ENCODE results near the gene DHRS7B.
A peak's percentile ranks its signal among the peaks of the same experiment; 100 is the strongest.
"Not testable (repeated sequence)": the region's sequence is repeated elsewhere in the genome, so short reads cannot be mapped to it uniquely, and the experiment has no call there.

The DHRS7B gene

DNA sequence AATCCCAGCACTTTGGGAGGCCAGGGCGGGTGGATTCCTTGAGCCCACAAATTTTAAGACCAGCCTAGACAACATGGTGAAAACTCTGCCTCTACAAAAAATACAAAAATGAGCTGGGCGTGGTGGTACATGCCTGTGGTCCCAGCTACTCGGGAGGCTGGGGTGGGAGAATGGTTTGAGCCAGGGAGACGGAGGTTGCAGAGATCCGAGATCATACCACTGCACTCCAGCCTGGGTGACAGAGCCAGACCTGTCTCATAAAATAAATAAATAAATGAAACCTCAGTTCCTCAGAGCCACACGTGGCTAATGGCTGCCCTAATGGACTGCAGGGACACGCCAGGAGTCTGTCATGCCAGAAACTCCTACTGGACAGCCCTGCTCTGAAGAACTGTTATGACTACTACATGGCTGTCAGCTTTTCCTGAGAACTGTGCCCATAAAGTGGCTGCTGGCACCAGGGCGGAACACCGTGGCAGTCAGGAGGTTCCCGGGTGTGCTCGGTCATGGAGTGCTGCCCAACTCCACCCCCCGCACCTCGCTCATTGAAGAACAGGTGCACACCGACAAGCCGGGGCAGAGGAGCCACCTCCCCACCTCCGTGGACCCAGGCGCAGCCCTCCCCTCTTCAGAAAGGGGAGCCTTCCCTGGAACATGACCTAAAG, 82.9 kb downstream of the DHRS7B start:
- no peak for DNase-seq (ENCODE audit: low read depth in 2 of 2)

DNA sequence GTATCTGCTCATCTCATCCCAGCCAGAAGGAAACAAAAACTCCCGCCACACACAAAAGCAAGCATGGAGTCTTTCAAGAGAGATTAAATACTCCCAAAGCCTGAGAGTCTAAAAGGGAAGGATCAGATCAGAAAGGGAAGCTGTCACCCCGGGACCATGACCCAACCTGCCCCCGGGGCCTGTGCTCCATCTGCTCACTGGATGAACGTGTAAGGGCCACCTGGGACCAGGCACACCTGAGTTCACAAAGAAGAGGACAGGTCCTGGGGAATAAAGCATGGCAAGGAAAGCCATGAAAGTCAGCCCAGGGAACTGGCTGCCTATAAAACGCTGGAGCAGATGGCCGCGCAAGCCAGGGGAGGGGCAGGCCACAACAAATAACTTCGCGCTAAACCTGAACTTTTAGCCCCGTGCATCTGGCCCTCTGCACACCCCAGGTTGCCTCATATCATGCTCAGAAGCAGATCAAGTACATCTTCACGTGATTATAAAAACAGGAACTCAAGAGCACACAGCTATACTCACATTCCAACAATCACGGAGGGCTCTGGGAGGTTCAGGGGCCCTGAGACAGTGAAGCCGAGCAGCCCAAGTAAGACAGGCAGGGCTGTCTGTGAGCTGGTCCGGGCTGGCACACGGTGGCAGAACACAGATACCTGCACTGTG, 83.8 kb downstream of the DHRS7B start:
- no peak for DNase-seq (ENCODE audit: low read depth in 2 of 2)

DNA sequence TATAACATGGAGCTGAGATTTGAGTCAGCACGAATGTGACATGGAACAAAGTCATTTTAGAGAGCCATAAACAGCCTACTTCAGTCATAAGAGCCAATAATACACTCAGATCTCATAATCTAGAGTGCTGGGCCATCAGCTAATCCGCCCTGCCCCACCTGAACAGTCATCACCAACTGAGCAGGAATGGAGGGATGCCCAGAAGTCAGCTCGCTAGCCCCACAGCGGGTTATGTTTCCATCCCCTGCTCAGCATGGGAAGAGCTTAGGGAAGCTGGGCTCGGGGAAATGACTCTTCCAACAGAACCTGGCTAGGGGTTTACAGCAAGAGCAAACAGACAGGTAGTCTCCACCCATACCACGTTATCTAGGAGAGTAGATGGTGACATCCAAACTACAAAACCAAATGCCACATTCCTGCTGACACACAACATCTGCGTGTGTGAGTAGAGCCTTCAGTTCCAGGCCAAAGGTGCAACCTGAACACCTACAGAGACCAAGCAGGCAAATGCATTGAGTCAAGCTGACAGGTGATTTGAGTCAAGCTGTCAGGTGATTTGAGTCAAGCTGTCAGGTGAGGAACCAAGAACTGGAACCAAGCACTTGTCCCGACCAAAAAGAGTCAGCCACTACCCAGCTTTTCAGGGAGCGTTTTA, 85.2 kb downstream of the DHRS7B start:
- no peak for DNase-seq (ENCODE audit: low read depth in 2 of 2)

DNA sequence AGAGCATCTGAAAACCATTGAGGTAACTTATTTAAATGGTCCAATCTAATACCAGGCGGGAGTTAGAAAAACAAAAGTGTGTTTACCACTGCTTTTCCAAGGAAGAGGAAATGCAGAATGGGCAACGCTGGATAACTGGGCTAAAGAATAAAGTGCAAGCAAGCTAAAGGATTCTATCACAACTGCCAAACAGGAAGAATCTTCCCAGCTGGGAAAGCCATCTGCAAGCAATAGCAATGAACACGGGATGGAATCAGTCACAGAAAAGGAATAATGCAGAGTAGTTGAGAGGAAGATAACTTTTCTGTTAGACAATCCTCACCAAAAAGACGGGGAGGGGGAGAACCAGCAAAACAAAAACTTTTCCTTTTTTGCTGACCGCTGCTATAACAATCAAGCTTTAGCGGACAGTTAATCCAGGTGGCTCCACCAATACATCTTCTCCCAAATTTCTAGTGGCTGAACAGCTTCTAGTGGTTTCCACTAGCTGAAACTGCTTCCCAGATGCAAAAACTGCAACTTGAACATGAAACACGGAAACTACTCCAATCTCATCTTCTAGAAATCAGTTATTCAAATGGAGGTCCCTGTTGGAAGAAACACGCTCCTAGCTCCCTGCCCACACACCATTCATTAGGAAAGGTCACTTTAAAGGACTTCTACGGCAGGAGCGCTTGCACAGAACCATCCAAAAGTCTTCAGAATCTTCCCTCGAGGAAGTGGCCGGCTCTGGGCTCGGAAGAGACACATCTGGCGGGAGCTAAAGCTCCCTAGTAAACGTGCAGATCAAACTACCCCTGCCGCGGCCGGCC, 86.3 kb downstream of the DHRS7B start:
- no peak for DNase-seq (ENCODE audit: low read depth in 2 of 2)

DNA sequence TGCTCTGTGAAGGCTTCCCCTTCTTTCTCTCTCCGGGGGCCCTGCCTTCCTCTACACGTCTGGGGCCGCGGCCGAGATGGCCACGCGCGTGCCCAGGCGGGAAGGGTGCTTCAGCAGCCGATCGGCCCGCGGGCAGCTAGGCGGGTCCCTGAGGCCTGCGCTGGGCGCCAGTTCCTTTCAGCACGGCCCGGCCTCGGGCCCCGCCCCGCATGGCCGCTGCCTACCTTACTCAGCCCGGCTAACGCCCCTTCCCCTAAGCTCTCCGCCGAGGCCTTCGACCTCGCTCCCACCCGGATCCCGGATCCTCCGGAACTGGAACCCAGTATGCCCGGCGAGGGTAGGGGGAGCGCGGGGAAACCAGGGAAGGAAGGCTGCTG, 86.9 kb downstream of the DHRS7B start:
- peak in 1 of 2 donors; percentile 19 for DNase-seq (ENCODE audit: low read depth in 2 of 2)

DNA sequence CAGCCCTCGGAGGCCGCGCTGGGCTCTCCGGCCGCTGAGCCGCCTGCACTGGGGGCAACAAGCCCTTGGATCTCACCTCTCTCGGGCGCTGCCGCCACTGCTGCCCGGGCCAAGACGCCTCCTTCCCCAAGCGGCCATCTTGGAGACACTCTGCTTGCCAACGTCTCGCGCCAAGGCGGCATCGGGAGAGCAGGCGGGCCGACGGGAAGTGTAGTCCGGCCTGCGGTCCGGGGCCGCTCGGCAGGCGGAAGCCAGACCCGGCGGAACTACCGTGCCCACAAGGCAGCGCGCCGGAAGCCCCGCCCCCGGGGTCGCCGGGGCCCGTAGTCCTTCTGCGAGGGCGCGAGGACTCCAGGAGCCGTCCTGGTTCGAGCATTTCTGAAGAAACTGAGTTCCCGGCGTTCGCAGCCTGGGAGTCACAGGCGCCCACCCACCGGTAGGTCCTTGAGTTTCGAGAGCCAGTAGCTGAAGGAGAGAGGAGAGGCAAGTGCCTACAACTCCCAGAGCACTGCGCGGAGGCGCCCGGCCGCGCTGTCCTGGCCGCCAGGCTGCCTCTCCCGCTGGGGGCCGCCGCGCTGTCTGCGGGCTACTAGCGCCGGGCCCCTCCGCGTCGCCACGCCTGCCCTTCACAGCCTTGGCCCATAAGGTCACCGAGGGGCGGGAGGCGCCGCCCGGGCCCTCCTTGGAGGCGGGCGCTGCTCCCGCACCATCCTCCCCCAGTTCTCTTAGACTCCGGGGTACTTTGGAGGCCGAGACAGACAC, 87.4 kb downstream of the DHRS7B start, which contains the start of gene TMEM11:
TMEM11 (minus strand) TSS at position 147 of the 762 bp plus-strand sequence; CDS start at position 138, 9 bp downstream.
- peak; percentile 94 to 95 for DNase-seq (ENCODE audit: low read depth in 2 of 2)

DNA sequence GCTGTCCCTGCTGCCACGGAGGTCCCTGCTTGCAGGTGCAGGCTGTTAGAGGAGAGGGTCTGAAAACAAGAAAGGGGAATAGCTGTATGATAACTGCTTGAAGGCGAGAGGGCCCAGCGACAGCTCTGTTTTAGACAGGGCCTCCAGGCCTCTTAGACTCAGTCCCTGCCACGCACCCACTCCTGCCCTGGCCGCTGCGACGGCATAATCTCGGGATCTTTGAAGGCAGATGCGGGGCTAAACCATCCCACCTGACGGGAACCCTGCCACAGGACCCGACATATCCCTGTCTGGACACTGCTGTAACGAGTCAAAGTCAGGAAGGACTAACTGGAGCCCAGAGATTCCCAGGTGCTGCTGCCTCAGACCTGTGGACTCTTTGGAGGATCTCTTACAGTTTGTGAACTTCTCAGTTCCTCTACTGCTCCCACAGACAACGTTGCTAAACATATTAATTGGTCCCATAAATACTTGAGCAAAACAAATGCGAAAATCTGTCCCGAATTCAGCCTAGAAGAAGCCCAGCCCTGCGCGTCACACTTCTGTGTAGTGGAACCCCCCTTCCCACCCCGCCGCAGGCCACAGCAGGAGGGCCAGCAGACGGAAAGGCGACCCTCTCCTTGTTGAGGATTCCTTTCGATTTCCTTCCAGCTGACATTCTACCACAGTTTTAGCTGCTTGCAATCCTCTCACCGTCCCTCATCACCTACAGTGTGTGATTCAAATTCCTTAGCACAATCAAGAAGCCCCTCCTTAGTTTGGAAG, 88.2 kb downstream of the DHRS7B start:
- DNase-seq (ENCODE audit: low read depth in 2 of 2), result no peak

DNA sequence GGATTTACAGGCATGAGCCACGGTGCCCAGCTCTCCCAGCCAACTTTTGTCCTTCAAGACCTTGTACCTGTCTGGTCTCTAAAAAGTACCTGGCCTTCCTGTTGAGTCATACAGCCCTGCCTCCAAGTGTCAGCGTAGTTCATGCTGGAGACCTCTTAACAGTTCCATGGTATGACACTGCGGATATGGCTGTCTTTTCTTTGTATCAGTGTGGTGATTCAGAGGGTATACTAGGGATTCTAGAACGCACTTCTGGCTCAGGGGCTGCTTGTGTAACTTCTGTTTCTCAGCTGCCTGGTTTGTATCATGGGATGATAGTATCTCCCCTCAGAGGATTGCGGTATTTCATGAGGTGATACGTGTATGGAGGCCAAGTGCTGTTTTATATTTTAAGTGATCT, 89.2 kb downstream of the DHRS7B start:
- DNase-seq (ENCODE audit: low read depth in 2 of 2), result no peak

DNA sequence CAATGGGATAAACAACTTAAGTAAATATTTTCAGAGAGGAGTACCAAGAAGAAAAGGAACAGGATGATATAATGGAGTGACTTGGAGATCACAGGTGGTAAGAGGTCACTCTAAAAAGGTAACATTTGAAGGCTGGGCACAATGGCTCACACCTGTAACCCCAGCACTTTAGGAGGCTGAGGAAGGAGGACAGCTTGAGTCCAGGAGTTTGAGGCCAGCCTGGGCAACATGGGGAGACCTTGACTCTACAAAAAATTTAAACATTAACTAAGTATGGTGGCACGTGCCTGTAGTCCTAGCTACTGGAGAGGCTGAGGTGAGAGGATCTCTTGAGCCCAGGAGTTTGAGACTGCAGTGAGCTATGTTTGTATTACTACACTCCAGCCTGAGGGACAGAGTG, 90.6 kb downstream of the DHRS7B start:
- DNase-seq (ENCODE audit: low read depth in 2 of 2), result no peak

DNA sequence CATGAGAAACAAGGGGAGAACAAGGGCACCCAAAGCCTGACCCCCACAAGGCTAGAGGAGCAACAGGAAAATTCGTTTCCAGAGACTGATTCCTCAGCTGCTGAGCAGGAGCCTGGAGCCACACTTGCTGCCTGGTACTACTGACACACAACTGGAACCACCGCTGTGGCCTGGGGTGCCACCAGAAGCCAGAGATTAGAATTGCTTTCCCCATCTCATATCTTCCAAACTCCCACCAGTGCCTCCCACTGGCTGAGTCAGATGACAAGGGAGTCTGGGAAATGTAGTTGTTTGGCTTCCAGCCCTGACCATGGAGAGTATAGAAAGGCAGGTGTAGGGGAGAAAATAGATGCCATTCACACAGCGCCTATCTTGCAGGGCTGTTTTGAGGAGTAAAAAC, 91.3 kb downstream of the DHRS7B start:
- DNase-seq (ENCODE audit: low read depth in 2 of 2), result peak; percentile 22 to 56

DNA sequence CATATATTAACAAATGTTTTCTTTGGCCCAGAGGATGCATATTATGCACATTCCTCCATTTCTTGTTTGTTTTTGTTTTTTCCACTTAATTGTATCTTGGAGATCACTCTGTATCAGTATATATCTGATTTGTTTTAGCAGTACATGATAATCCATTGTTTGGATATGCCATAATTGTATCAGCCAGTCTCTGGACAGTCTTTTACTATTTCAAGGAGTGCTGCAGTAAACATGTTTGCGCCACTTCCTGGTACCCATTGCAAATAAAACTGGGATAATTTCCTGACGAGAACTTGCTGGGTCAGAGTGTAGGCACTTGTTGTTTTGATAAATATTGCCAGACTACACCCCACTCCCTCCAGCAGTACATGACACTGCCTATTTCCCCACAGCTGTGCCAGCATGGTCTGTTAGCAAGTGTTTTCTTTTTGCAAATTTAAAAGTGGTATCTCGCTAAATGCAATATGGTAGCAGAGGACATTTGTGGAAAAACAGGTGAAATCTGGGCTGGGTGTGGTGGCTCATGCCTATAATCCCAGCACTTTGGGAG, 92.1 kb downstream of the DHRS7B start:
- DNase-seq (ENCODE audit: low read depth in 2 of 2), result no peak

DNA sequence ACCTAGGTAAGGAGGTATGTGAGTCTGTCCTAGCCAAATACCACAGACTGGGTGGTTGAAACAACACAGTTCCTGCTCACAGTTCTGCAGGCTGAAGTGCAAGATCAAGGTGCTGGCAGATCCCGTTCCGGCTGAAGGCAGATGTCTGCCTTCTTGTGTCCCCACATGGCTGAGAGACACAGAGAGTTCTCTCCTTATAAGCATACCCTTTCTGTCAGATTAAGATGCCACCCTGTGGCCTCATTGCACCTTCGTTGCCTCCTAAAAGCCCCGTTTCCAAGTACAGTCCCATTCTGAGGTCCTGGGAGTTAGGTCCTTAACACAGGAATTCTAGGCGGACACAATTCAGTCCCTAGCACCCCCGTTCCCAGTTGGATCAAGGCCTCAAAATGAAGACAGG, 96.3 kb downstream of the DHRS7B start:
- no peak for DNase-seq (ENCODE audit: low read depth in 2 of 2)

DNA sequence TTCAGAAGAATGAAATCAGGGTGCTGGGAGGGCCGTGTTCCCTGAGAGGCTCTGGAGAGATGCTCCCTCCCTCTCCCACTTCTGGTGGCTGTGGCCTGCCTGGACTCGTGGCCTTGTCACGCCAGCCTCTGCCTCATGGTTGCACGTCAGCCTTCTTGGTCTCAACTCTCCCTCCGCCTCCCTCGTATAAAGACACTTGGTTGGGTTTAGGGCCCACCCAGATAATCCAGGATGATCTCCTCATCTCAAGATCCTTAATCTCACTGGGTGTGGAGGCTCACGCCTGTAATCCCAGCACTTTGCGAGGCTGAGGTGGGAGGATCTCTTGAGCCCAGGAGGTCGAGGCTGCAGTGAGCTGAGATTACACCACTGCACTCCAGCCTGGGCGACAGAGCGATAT, 100.5 kb downstream of the DHRS7B start:
- DNase-seq (ENCODE audit: low read depth in 2 of 2), result not testable (repeated sequence)

DNA sequence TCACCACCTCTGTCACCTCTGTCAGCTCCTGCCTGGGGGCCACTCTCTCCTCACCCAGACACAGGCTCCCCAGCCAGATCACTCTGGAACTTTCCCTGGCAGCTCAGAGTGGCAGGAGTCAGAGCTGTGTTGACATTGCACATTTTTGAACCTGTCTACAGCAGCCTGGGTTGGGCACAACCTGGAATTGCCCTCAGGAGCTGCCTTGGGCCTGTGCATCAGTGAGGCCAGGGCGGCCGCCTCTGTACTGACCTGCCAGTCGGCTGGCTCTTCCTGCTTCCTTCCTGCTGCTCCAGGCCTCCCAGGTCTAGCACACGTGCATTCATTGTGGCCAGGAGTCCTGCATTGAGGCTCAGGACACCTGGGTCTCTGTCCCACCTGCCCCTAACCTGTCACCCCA, 101.3 kb downstream of the DHRS7B start:
- no peak for DNase-seq (ENCODE audit: low read depth in 2 of 2)

DNA sequence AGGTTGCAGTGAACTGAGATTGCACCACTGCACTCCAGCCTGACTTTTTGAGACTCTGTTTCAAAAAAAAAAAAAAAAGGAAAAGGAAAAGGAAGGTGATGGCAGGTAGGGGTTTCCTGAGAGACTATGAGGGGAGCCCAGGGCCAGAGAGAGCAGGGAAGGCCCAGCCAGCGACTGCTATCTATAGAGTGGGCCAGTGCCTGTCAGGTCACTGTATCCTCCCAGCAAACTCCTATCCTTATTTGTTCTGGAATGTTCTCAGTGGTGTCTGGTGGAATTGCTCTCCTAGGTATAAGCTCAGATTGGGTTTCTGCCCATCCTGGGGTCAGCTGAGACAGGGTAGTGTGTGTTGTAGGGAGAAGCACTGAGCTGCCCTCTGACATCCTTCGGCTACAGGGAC, 102.1 kb downstream of the DHRS7B start:
- no peak for DNase-seq (ENCODE audit: low read depth in 2 of 2)

DNA sequence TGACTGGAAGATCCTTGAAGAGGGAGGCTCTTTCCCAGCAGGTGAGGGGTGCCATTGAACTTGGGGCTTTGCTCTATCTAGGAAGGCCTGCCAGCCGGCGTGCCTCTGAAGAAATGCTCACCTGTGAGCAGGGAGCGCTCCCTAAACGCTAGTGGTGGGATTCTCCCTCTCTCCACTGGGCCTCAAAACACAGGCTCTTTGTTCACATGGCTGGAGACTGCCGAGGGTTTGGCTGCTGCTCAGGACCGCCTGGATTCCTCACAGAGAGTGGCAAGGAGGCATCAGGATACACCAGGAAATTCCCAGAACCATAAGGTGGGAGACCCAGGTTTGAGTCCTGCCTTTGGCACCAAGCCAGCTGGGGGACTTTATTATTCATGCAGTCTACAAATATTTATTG, 104.8 kb downstream of the DHRS7B start:
- no peak for DNase-seq (ENCODE audit: low read depth in 2 of 2)

DNA sequence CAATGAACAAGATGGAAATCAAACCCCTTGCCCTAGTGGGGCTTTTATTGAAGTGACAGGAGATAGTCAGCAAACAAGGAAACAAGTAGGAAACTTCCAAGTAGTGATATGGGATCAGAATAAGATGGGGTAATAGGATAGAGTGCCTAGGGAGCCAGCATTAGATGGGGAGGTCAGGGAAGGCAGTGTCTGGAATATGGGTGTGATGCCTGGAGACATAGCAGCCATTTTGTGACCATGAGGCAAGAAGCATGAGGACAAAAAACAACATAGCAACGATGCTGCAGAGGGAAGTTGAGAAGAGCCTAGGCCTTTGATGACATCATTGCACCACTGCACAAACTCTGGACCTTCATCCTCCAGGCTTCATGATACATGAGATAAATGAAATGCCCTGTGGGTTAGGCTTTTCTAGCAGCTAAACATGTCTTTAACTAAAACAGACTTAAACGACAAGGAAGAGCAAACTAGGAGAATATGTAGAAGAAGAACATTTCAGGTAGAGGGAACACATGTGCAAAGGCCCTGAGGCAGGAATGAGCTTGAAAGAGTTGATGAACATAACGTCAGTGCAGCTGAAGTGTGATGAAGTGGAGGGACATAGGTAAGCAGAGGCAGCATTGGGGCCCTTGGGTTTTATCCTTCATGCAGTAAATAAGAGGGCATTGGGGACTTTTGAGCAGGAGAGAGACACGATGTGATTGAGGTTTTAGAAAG, 105.4 kb downstream of the DHRS7B start:
- DNase-seq (ENCODE audit: low read depth in 2 of 2), result no peak

DNA sequence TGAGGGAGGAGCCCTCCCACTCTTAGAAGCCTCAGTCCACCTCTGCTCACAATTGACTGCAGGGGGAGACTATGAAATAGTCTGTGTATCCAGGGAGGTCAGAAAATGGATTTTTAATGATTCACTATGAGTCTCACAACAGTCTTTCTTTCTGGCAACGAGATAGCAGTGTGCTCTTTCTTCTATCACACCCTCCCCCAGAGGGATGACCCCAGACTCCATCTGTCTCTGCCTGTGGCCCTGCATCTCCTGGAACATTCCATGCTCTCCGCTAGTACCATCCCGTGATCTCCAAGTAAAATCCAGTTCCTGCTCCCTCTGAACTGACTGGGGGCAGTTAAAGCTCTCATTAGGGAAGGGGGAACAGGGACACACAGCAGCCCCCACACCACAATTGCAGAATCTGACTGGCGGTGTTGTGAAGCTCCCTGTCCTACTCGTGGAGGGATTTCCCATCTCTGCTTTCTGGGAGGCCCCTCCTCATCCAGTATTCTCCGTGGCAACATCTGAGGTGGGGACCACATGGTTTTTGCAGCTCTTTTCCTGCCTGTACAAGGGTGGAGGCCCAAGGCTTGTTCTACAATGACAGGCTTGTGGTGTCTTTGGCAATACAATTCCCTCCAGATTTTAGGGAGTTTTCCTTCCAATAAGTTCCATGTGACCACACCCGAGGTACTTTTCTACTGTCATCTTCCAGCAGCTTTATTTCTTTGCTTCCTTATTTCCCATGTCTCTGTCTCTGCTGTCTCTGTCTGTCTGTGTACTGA, 107.0 kb downstream of the DHRS7B start:
- DNase-seq (ENCODE audit: low read depth in 2 of 2), result no peak

DNA sequence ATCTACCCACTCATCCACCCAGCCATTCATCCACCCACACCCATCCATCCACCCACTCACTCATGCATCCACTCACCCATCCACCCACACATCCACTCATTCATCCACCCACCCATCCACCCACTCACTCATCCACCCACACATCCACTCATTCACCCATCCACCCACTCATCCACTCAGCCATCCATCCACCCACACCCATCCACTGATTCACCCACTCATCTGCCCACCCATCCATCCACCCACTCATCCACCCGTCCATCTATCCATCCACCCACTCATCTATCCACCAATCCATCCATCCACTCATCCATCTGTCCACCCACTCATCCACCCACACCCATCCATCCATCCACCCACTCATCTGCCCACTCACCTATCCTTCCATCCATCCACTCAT, 109.2 kb downstream of the DHRS7B start:
- no peak for DNase-seq (ENCODE audit: low read depth in 2 of 2)
